Smooth muscle cell of the umbilical artery (primary cell): ENCODE results near the gene EMX2. TPM values are rescaled to one million over a fixed set of nuclear protein-coding genes. Genes with fewer than 3 reads are reported as not detected.

Experiments used
- total RNA-seq: library from RNA; depleted of rRNA; stranded (reverse); fragments of >200 nt; gene quantifications from 2 replicates; pipeline ENCODE4 v1.2.3, GENCODE V29; 2014

EMX2 gene
- total RNA-seq = 0.59 and 0.65 TPM in 2 replicates

DNA sequence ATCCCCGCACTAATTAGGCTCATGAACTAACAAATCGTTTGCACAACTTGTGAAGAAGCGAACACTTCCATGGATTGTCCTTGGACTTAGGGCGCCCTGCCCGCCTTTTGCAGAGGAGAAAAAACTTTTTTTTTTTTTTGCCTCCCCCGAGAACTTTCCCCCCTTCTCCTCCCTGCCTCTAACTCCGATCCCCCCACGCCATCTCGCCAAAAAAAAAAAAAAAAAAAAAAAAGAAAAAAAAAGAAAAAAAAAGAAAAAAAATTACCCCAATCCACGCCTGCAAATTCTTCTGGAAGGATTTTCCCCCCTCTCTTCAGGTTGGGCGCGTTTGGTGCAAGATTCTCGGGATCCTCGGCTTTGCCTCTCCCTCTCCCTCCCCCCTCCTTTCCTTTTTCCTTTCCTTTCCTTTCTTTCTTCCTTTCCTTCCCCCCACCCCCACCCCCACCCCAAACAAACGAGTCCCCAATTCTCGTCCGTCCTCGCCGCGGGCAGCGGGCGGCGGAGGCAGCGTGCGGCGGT lies at the start of gene EMX2:
EMX2 (plus strand) TSS at position 41 of the 519 bp plus-strand sequence. CDS start 522 bp downstream, outside the sequence.

Other genes with a start within 250 kb of the EMX2 start
- gene PDZD8, start 167.3 kb upstream of the EMX2 start, total RNA-seq = 16.0 and 26.3 TPM in 2 replicates